ENCODE results near the gene MATN1.

Gene MATN1

DNA sequence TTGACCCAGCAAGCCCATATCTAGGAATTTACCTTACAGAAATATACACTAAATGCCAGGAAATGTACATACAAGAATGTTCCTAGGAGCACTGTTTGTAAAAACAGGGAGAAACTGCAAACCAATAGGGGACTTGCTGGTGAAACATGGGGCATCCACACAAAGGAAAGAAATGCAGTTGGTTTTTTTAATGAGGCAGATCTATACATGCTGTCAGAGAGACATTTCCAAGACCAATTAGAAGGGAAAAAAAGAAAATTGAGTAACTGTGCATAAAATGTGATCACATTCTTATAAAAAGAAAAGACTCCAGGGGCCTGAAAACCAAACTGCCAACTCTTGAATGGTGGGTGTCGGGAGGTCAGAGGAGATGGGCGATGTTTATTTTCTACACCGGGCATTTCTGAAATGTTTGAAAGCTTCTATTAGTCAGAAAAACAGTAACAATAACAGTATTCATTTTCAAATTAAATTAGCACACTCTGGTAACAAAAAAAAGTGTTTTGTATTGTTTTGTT, 56.6 kb downstream of the MATN1 start:
- TF ChIP-seq, protein P1, sequence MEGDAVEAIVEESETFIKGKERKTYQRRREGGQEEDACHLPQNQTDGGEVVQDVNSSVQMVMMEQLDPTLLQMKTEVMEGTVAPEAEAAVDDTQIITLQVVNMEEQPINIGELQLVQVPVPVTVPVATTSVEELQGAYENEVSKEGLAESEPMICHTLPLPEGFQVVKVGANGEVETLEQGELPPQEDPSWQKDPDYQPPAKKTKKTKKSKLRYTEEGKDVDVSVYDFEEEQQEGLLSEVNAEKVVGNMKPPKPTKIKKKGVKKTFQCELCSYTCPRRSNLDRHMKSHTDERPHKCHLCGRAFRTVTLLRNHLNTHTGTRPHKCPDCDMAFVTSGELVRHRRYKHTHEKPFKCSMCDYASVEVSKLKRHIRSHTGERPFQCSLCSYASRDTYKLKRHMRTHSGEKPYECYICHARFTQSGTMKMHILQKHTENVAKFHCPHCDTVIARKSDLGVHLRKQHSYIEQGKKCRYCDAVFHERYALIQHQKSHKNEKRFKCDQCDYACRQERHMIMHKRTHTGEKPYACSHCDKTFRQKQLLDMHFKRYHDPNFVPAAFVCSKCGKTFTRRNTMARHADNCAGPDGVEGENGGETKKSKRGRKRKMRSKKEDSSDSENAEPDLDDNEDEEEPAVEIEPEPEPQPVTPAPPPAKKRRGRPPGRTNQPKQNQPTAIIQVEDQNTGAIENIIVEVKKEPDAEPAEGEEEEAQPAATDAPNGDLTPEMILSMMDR (IDR thresholded peaks at IDR 0.05; ENCODE audit: poor library complexity, severe bottlenecking) = no peak
- DNase-seq (ENCODE audit: low spot score) (no peak), ATAC-seq (ENCODE audit: low read depth) (no peak)
- H3K27ac ChIP-seq (ENCODE audit: poor library complexity, severe bottlenecking) = no peak overlapping the region
- H3K27me3 ChIP-seq (ENCODE audit: insufficient read depth, poor library complexity, severe bottlenecking) = no peaks in the 10 kb centered on the region
- no peak overlapping the region for H3K4me3 ChIP-seq (ENCODE audit: severe bottlenecking)
- H3K36me3 ChIP-seq (ENCODE audit: low read depth) = no peaks in the 10 kb centered on the region
- no peaks in the 10 kb centered on the region for H3K9me3 ChIP-seq (ENCODE audit: severe bottlenecking)
- H3K4me1 ChIP-seq (ENCODE audit: insufficient read depth, poor library complexity, severe bottlenecking) = peaks cover 10% of the 10 kb centered on the region

DNA sequence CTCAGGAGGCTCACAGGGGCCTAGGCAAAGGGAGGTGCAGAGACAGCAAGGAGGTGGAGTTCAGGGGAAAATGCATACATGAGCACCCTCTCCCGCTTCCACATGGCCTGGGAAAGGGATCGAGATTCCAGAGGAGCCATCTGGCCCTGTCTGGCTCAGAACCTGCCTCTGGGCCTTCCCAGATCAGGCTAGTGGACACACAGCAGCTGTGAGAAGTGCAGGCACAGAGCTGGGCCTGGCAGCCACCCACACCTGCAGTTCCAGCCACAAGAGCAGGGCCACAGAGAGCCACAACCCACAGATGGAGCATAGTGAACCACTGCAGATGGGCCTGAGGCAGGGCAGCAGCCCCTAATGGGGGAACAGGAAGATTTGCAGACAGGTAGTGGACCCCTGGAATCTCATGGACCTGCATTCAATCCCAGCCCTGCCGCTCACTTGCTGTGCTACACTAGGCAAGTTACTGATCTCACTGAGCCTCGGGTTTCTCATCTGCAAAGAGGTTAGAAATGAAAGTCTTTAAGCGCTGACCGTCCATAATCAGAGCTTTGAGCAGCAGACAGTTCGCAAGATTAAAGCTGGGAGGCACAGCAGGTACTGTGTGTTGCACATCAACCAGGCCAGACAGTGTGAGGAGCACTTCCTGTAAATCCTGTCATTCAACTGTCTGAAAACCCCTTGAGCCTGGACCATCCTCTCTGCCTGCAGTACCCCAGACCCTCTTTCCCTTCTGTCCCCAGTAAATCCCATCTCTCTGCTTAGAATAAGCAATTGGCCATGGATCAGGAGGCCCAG, 58.0 kb downstream of the MATN1 start:
- Histone ChIP-seq H3K36me3 (ENCODE audit: low read depth) (no peaks in the 10 kb centered on the region), H3K27ac (ENCODE audit: poor library complexity, severe bottlenecking) (no peak overlapping the region), H3K27me3 (ENCODE audit: insufficient read depth, poor library complexity, severe bottlenecking) (no peaks in the 10 kb centered on the region), H3K9me3 (ENCODE audit: severe bottlenecking) (no peaks in the 10 kb centered on the region), H3K4me1 (ENCODE audit: insufficient read depth, poor library complexity, severe bottlenecking) (peaks cover 5% of the 10 kb centered on the region), H3K4me3 (ENCODE audit: severe bottlenecking) (no peak overlapping the region)
- no peak for ATAC-seq (ENCODE audit: low read depth)
- DNase-seq (ENCODE audit: low spot score) = peak; percentile 23
- TF ChIP-seq, protein P1 (IDR thresholded peaks at IDR 0.05; ENCODE audit: poor library complexity, severe bottlenecking) = no peak

DNA sequence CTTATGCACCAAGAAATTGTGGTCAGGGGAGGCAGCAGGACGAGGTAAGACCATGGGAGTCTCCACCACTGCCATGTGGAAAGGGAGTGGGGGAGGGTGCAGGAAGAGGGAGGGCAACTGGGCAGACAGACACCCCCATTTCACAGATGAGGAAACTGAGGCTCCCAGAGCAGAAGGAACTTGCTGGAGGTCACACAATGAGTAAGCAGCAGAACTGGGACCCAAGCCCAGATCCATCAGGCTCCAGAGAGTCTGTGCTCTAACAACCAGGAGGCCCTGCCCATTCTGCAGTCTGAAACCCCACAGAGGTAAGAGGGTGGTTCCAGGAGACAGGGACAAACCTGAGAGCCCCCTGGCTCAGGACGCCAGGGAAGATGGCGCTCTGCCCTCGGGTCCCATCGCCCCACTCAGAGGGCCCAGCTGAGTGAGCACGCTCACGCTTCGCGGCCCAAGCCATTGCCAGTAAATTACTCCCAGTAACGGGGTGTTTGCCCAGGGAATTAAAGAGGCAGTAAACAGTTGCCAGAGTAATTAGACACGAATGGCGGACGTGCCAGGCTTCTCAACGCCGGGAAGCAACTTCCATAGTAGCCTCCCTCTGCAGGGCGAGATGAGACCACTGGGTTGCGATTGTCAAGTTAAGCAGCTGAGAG, 59.2 kb downstream of the MATN1 start:
- H3K4me1 ChIP-seq (ENCODE audit: insufficient read depth, poor library complexity, severe bottlenecking) = peaks cover 3% of the 10 kb centered on the region
- no peak for DNase-seq (ENCODE audit: low spot score)
- TF ChIP-seq, protein P1 (IDR thresholded peaks at IDR 0.05; ENCODE audit: poor library complexity, severe bottlenecking) = no peak
- no peak for ATAC-seq (ENCODE audit: low read depth)
- H3K4me3 ChIP-seq (ENCODE audit: severe bottlenecking) = no peak overlapping the region
- no peaks in the 10 kb centered on the region for H3K27me3 ChIP-seq (ENCODE audit: insufficient read depth, poor library complexity, severe bottlenecking)
- H3K9me3 ChIP-seq (ENCODE audit: severe bottlenecking) = no peaks in the 10 kb centered on the region
- H3K36me3 ChIP-seq (ENCODE audit: low read depth) = no peaks in the 10 kb centered on the region
- no peak overlapping the region for H3K27ac ChIP-seq (ENCODE audit: poor library complexity, severe bottlenecking)

DNA sequence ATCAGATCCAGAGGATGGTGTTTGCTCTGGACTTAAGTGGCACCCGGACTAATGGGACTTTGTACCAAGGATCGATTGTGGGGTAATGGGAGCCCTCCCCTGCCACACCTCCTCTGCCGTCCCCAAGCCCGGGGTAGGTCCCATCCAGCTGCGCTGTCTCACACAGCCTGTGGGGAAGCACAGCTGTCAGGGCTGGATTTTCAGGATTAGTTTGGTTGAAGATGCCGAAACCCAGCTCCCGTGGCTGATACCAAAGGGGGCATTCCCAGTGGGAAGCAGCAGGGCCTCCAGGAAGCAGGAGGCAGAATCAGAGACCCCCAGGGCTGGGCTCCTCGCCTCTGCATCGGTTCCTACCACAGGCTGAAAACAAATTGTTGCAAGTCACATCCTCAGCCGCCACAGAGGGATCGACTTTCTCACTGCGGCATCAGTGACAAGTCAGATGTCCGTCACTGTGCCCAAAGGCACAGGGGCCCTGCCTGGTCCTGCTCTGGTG, 59.7 kb downstream of the MATN1 start:
- Histone ChIP-seq H3K36me3 (ENCODE audit: low read depth) (no peaks in the 10 kb centered on the region), H3K4me3 (ENCODE audit: severe bottlenecking) (no peak overlapping the region), H3K27ac (ENCODE audit: poor library complexity, severe bottlenecking) (no peak overlapping the region), H3K4me1 (ENCODE audit: insufficient read depth, poor library complexity, severe bottlenecking) (peaks cover 3% of the 10 kb centered on the region), H3K27me3 (ENCODE audit: insufficient read depth, poor library complexity, severe bottlenecking) (no peaks in the 10 kb centered on the region), H3K9me3 (ENCODE audit: severe bottlenecking) (no peaks in the 10 kb centered on the region)
- TF ChIP-seq, protein P1 (IDR thresholded peaks at IDR 0.05; ENCODE audit: poor library complexity, severe bottlenecking) = no peak
- ATAC-seq (ENCODE audit: low read depth) = no peak
- no peak for DNase-seq (ENCODE audit: low spot score)

Data from RWPE2 (cell line).